K562 (cell line): Measurements from ENCODE around the gene MAPKAPK2.

ENCODE experiments used
- CEBPB ChIP-seq: fragments of 450-650 bp; IDR thresholded peaks from 2 replicates; pipeline ENCODE4 v1.6.1; 2016; ENCODE audit warnings: missing genetic modification characterization, missing compliant biosample characterization
- CHD2 ChIP-seq: IDR thresholded peaks from 2 replicates; pipeline ENCODE4 v1.6.1; 2011; ENCODE audit warnings: low read depth, low read length
- MEF2D ChIP-seq: conservative IDR thresholded peaks from 2 replicates; pipeline ENCODE4 v1.6.1; 2016; ENCODE audit warnings: low read depth, missing genetic modification characterization, missing compliant biosample characterization
- PKNOX1 ChIP-seq: fragments of 450-650 bp; IDR thresholded peaks from 2 replicates; pipeline ENCODE4 v1.6.1; 2016
- RFX5 ChIP-seq: IDR thresholded peaks from 2 replicates; pipeline ENCODE4 v1.6.1; 2011; ENCODE audit warnings: low read depth, mild to moderate bottlenecking, improper control_type of control experiment, low read length
- SIN3A ChIP-seq, 2 experiments: fragments of 150-350 bp in 1 of 2; IDR thresholded peaks; 2 replicates each; pipeline ENCODE4 v1.6.1; 2011 to 2016; ENCODE audit warnings: borderline replicate concordance in 2 of 2, low read depth in 2 of 2, low read length in 2 of 2, mild to moderate bottlenecking in 2 of 2, moderate library complexity in 2 of 2; ENCODE audit not compliant: control insufficient read depth in 1 of 2
- USF2 ChIP-seq: sonication (generic); formaldehyde crosslinking; IDR thresholded peaks from 2 replicates; pipeline ENCODE4 v1.5.0; 2020; ENCODE audit warnings: missing genetic modification reagents
- ZNF444 ChIP-seq: fragments of 250-450 bp; sonication (Bioruptor Pico); IDR thresholded peaks from 2 replicates; pipeline ENCODE4 v1.4.0; 2020; ENCODE audit warnings: mild to moderate bottlenecking, moderate library complexity
- TF ChIP-seq, protein P1 (sequence below), 3 experiments: IDR thresholded peaks in 2 of 3; conservative IDR thresholded peaks in 1 of 3; 2 replicates each; pipeline ENCODE4 v1.5.1; 2011 to 2012; ENCODE audit warnings: low read length in 3 of 3, mild to moderate bottlenecking in 3 of 3, control low read depth in 2 of 3, improper control_type of control experiment in 1 of 3, inconsistent platforms in 1 of 3, low read depth in 1 of 3, mixed read lengths in 1 of 3, moderate library complexity in 1 of 3; ENCODE audit not compliant: insufficient read depth in 2 of 3
- TF ChIP-seq, protein P2 (sequence below): sonication (generic); formaldehyde crosslinking; IDR thresholded peaks from 2 replicates; pipeline ENCODE4 v1.4.0; 2020; ENCODE audit warnings: mild to moderate bottlenecking, missing genetic modification reagents
- TF ChIP-seq, protein P3 (sequence below), 2 experiments: fragments of 450-650 bp in 1 of 2; sonication (generic) in 1 of 2; formaldehyde crosslinking; conservative IDR thresholded peaks; 2 replicates each; pipeline versions ENCODE4 v1.4.0 to v1.8.1; 2020 to 2022; ENCODE audit warnings: mild to moderate bottlenecking in 1 of 2, missing genetic modification reagents in 1 of 2
- TF ChIP-seq, protein P4 (sequence below): sonication (generic); formaldehyde crosslinking; IDR thresholded peaks from 2 replicates; pipeline ENCODE4 v1.9.0; 2022; ENCODE audit warnings: mild to moderate bottlenecking, missing genetic modification reagents

- TF ChIP-seq CEBPB (tag) = no peak
- TF ChIP-seq, protein P1, sequence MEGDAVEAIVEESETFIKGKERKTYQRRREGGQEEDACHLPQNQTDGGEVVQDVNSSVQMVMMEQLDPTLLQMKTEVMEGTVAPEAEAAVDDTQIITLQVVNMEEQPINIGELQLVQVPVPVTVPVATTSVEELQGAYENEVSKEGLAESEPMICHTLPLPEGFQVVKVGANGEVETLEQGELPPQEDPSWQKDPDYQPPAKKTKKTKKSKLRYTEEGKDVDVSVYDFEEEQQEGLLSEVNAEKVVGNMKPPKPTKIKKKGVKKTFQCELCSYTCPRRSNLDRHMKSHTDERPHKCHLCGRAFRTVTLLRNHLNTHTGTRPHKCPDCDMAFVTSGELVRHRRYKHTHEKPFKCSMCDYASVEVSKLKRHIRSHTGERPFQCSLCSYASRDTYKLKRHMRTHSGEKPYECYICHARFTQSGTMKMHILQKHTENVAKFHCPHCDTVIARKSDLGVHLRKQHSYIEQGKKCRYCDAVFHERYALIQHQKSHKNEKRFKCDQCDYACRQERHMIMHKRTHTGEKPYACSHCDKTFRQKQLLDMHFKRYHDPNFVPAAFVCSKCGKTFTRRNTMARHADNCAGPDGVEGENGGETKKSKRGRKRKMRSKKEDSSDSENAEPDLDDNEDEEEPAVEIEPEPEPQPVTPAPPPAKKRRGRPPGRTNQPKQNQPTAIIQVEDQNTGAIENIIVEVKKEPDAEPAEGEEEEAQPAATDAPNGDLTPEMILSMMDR (IDR thresholded peaks at IDR 0.05 in 2 of 3, conservative IDR thresholded peaks at IDR 0.05 in 1 of 3; ENCODE audit: insufficient read depth in 2 of 3, low read depth in 1 of 3, low read length in 3 of 3) = no peak
- no peak for TF ChIP-seq RFX5
- TF ChIP-seq, protein P2, sequence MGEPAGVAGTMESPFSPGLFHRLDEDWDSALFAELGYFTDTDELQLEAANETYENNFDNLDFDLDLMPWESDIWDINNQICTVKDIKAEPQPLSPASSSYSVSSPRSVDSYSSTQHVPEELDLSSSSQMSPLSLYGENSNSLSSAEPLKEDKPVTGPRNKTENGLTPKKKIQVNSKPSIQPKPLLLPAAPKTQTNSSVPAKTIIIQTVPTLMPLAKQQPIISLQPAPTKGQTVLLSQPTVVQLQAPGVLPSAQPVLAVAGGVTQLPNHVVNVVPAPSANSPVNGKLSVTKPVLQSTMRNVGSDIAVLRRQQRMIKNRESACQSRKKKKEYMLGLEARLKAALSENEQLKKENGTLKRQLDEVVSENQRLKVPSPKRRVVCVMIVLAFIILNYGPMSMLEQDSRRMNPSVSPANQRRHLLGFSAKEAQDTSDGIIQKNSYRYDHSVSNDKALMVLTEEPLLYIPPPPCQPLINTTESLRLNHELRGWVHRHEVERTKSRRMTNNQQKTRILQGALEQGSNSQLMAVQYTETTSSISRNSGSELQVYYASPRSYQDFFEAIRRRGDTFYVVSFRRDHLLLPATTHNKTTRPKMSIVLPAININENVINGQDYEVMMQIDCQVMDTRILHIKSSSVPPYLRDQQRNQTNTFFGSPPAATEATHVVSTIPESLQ (CRISPR knock-in tag) = no peak
- TF ChIP-seq USF2 (CRISPR knock-in tag) = no peak
- no peak for TF ChIP-seq MEF2D (tag)
- TF ChIP-seq PKNOX1 = no peak
- TF ChIP-seq ZNF444 (CRISPR knock-in tag) = no peak
- peak in 1 of 2 experiments; percentile 40; a peak in 1 of 4 replicates for TF ChIP-seq SIN3A (IDR thresholded peaks at IDR 0.05; ENCODE audit: borderline replicate concordance in 2 of 2, control insufficient read depth in 1 of 2, low read depth in 2 of 2, low read length in 2 of 2)
- TF ChIP-seq, protein P3, sequence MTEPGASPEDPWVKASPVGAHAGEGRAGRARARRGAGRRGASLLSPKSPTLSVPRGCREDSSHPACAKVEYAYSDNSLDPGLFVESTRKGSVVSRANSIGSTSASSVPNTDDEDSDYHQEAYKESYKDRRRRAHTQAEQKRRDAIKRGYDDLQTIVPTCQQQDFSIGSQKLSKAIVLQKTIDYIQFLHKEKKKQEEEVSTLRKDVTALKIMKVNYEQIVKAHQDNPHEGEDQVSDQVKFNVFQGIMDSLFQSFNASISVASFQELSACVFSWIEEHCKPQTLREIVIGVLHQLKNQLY (CRISPR knock-in tag; conservative IDR thresholded peaks at IDR 0.05) = no peak
- TF ChIP-seq, protein P4, sequence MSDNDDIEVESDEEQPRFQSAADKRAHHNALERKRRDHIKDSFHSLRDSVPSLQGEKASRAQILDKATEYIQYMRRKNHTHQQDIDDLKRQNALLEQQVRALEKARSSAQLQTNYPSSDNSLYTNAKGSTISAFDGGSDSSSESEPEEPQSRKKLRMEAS (CRISPR knock-in tag) = no peak
- TF ChIP-seq CHD2 = no peak
Measured at GRCh38 chr1:206691604-206692003, 6.9 kb downstream of the MAPKAPK2 start.
